SK-N-SH (cell line): ENCODE results near the gene SACS.

Source experiments
- CTCF ChIP-seq: fragments of 200-600 bp; sonication (generic); IDR thresholded peaks from 2 replicates; pipeline ENCODE4 v1.6.1; 2017; ENCODE audit warnings: antibody characterized with exemption, mild to moderate bottlenecking, moderate library complexity
- EZH2phosphoT487 ChIP-seq: fragments of 200-600 bp; sonication (generic); IDR thresholded peaks from 2 replicates; pipeline ENCODE4 v1.6.1; 2017; ENCODE audit warnings: low read depth, mixed run types, mild to moderate bottlenecking, antibody characterized with exemption, moderate library complexity, borderline replicate concordance
- GATA2 ChIP-seq: sonication (generic); formaldehyde crosslinking; IDR thresholded peaks from 2 replicates; pipeline ENCODE4 v1.5.0; 2020; ENCODE audit warnings: mild to moderate bottlenecking, missing genetic modification reagents
- IRF3 ChIP-seq: fragments of 150-350 bp; IDR thresholded peaks from 2 replicates; pipeline ENCODE4 v1.6.1; 2016; ENCODE audit warnings: mild to moderate bottlenecking, low read depth, low read length
- JUND ChIP-seq: IDR thresholded peaks from 2 replicates; pipeline ENCODE4 v1.4.0; 2012
- POLR2AphosphoS5 ChIP-seq: IDR thresholded peaks from 2 replicates; pipeline ENCODE4 v1.6.1; 2012; ENCODE audit warnings: low read depth, low read length
- RFX5 ChIP-seq: IDR thresholded peaks from 2 replicates; pipeline ENCODE4 v1.6.1; 2012; ENCODE audit warnings: mild to moderate bottlenecking, improper control_type of control experiment, low read length
- SMC3 ChIP-seq: IDR thresholded peaks from 2 replicates; pipeline ENCODE4 v1.6.1; 2012; ENCODE audit warnings: low read depth, low read length, improper control_type of control experiment
- TAF1 ChIP-seq: IDR thresholded peaks from 2 replicates; pipeline ENCODE4 v1.6.1; 2012; ENCODE audit warnings: low read depth, mild to moderate bottlenecking, low read length, moderate library complexity, borderline replicate concordance
- USF2 ChIP-seq: fragments of 150-350 bp; IDR thresholded peaks from 2 replicates; pipeline ENCODE4 v1.6.1; 2017; ENCODE audit warnings: antibody characterized with exemption, low read length, low read depth, borderline replicate concordance
- YY1 ChIP-seq: IDR thresholded peaks from 2 replicates; pipeline ENCODE4 v1.4.0; 2012; ENCODE audit warnings: low read depth, mild to moderate bottlenecking

GRCh38 chr13:23473221-23473620 is 39.7 kb upstream of the SACS start:
- TF ChIP-seq JUND: no peak
- no peak for TF ChIP-seq POLR2AphosphoS5
- no peak for TF ChIP-seq USF2
- TF ChIP-seq CTCF: no peak
- TF ChIP-seq YY1: no peak
- TF ChIP-seq TAF1: no peak
- no peak for TF ChIP-seq IRF3
- TF ChIP-seq RFX5: no peak
- TF ChIP-seq EZH2phosphoT487: no peak
- TF ChIP-seq GATA2 (CRISPR knock-in tag): no peak
- TF ChIP-seq SMC3: no peak
